Ectodermal cell (in vitro differentiated cells): ENCODE measurements around the gene RXRA.

ENCODE experiments used
- H3K27ac ChIP-seq: 2 replicates; pipeline ENCODE4 v1.7.0; 2013; ENCODE audit warnings: mild to moderate bottlenecking, low read depth, low read length; ENCODE audit not compliant: insufficient read depth, poor library complexity, severe bottlenecking
- H3K27me3 ChIP-seq: 2 replicates; pipeline ENCODE4 v1.7.0; 2013; ENCODE audit warnings: mild to moderate bottlenecking, low read length; ENCODE audit not compliant: insufficient read depth, control insufficient read depth, poor library complexity, severe bottlenecking
- H3K36me3 ChIP-seq: one replicate; pipeline ENCODE4 v1.7.0; 2013; ENCODE audit warnings: low read length; ENCODE audit not compliant: control insufficient read depth, insufficient read depth
- H3K4me1 ChIP-seq: one replicate; pipeline ENCODE4 v1.7.0; 2013; ENCODE audit warnings: low read length; ENCODE audit not compliant: control insufficient read depth, insufficient read depth
- H3K4me3 ChIP-seq: 2 replicates; pipeline ENCODE4 v1.7.0; 2013; ENCODE audit warnings: low read depth, low read length, control low read depth; ENCODE audit not compliant: insufficient read depth
- H3K9me3 ChIP-seq: 2 replicates; pipeline ENCODE4 v1.7.0; 2013; ENCODE audit warnings: mild to moderate bottlenecking, low read length, moderate library complexity; ENCODE audit not compliant: control insufficient read depth
- WGBS, 2 experiments: methylation state at CpG; one replicate each; pipeline ENCODE4 v1.1.7; 2013; ENCODE audit warnings: missing lambda C conversion rate in 2 of 2; 5-methylcytosine and 5-hydroxymethylcytosine counted together

The RXRA gene

GRCh38 chr9:134353539-134353938 is 27.3 kb downstream of the RXRA start:
- 93 to 95% methylated on average over 12 of the region's 12 CpGs for WGBS, 2 experiments
- H3K4me3 ChIP-seq: no peak overlapping the region
- H3K4me1 ChIP-seq: peaks cover 31% of the 10 kb centered on the region
- no peaks in the 10 kb centered on the region for H3K27me3 ChIP-seq
- H3K9me3 ChIP-seq: no peaks in the 10 kb centered on the region
- no peak overlapping the region for H3K27ac ChIP-seq
- no peaks in the 10 kb centered on the region for H3K36me3 ChIP-seq

DNA sequence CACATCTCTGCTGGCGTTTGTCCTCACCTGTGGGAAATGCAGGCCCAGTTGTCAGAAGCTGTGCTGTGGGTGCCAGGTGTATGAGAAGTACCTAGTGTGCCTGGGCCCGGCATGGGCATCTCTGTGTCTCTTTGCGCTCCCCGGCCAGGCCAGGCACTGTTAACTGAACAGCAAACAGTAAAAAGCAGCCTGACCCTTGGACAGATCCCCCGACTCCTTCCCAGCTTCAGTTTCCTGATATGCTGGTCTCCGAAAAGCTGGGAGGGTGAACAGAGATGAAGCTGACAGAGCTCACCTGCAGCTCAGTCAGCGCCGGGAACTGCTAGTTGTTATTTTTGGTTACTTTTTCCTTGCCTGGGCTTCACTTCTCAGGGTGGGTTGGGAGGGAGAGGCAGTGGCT is 28.9 kb downstream of the RXRA start:
- H3K36me3 ChIP-seq: no peaks in the 10 kb centered on the region
- no peak overlapping the region for H3K4me3 ChIP-seq
- H3K27me3 ChIP-seq: no peaks in the 10 kb centered on the region
- H3K27ac ChIP-seq: no peak overlapping the region
- H3K9me3 ChIP-seq: no peaks in the 10 kb centered on the region
- peaks cover 20% of the 10 kb centered on the region for H3K4me1 ChIP-seq
- WGBS, 2 experiments: 89 to 91% methylated on average over 8 of the region's 8 CpGs

GRCh38 chr9:134355561-134356279 is 29.5 kb downstream of the RXRA start:
- Histone ChIP-seq H3K27ac (no peak overlapping the region), H3K36me3 (no peaks in the 10 kb centered on the region), H3K9me3 (no peaks in the 10 kb centered on the region), H3K4me3 (no peak overlapping the region), H3K27me3 (no peaks in the 10 kb centered on the region), H3K4me1 (peaks cover 15% of the 10 kb centered on the region)
- 77% methylated on average over 15 of the region's 15 CpGs for WGBS, 2 experiments

GRCh38 chr9:134356496-134357470 is 30.5 kb downstream of the RXRA start:
- 93 to 95% methylated on average over 29 of the region's 29 CpGs for WGBS, 2 experiments
- H3K36me3 ChIP-seq: no peaks in the 10 kb centered on the region
- H3K27ac ChIP-seq: no peak overlapping the region
- H3K4me3 ChIP-seq: no peak overlapping the region
- H3K9me3 ChIP-seq: no peaks in the 10 kb centered on the region
- peaks cover 13% of the 10 kb centered on the region for H3K4me1 ChIP-seq
- H3K27me3 ChIP-seq: no peaks in the 10 kb centered on the region

- WGBS, 2 experiments: 93% methylated on average over 9 of the region's 9 CpGs
- no peaks in the 10 kb centered on the region for H3K36me3 ChIP-seq
- no peak overlapping the region for H3K27ac ChIP-seq
- H3K4me3 ChIP-seq: no peak overlapping the region
- H3K9me3 ChIP-seq: no peaks in the 10 kb centered on the region
- H3K27me3 ChIP-seq: no peaks in the 10 kb centered on the region
- H3K4me1 ChIP-seq: peaks cover 13% of the 10 kb centered on the region
Observed at GRCh38 chr9:134357631-134358025, 31.4 kb downstream of the RXRA start.

GRCh38 chr9:134358026-134358661 is 31.9 kb downstream of the RXRA start:
- Histone ChIP-seq H3K4me3 (no peak overlapping the region), H3K36me3 (no peaks in the 10 kb centered on the region), H3K4me1 (peaks cover 13% of the 10 kb centered on the region), H3K27me3 (no peaks in the 10 kb centered on the region), H3K27ac (no peak overlapping the region), H3K9me3 (no peaks in the 10 kb centered on the region)
- WGBS, 2 experiments: 95 to 96% methylated on average over 16 of the region's 16 CpGs

DNA sequence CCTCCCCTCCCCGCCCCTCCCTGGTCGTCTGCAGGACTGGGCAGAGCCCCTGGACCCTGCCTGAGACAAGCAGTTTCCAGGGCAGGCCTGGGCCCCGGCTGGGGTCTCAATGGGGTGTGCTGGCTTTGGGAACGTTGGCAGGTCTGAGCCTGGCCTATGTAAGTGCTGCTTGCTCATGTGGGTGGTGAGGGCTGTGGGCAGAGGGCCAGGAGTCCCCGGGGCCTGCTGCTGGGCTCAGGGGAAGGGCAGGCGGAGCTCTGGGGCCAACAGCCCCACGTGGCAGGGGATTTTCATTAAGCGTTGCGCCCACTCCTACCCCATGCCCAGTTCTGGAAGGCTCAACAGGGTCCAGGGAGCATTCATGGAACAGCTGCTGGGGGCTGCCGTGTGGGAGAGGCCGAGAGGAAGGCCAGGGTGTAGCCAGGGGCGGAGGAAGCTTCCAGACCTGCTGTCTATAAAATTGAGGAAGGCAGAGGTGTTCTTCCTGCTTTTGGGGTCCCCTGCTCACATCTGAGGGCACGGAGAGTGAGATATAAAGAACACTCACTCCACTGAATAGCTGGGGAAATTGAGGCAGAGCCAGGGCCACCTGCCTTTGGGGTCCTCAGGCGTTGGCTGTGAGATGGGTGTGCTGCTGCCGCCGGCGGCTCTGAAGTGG is 32.5 kb downstream of the RXRA start:
- peaks cover 10% of the 10 kb centered on the region for H3K4me1 ChIP-seq
- H3K27me3 ChIP-seq: no peaks in the 10 kb centered on the region
- WGBS, 2 experiments: 88 to 89% methylated on average over 17 of the region's 17 CpGs
- H3K9me3 ChIP-seq: no peaks in the 10 kb centered on the region
- H3K36me3 ChIP-seq: no peaks in the 10 kb centered on the region
- no peak overlapping the region for H3K27ac ChIP-seq
- no peak overlapping the region for H3K4me3 ChIP-seq

DNA sequence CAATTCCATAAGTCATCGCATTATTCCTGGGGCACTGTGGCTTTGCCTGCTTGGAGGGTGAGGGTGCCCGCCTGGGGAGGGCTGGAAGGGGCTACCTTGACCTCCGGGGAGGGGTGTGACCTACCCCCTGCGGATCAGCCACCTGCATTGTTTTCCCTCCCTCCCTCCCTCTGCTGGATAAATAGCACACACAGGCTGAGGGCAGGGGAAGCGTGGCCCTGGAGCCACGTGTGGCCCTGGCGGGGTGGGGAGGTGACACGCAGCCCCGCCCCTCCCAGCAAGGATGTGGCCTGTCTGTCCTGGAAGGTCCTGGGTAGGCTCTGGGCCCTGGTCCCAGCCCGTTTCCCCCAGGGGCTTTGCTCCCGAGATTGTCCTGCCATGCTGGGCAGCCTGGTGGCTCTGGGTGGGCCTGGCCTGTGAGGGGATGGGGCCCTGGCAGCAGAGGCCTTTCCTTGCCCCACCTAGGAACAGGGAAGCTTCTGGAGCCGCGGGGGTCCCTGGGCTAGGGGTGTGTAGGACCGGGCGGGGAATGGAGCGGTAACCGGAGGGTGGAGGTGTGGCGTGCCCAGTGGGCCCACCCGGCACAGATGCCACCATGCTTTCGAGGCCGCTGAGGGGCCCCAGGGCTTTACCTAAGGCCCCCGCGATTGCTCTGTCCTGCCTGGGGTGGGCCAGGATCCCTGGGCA is 33.4 kb downstream of the RXRA start:
- H3K4me3 ChIP-seq: no peak overlapping the region
- H3K9me3 ChIP-seq: no peaks in the 10 kb centered on the region
- no peaks in the 10 kb centered on the region for H3K27me3 ChIP-seq
- peaks cover 10% of the 10 kb centered on the region for H3K4me1 ChIP-seq
- H3K36me3 ChIP-seq: no peaks in the 10 kb centered on the region
- 89 to 90% methylated on average over 23 of the region's 23 CpGs for WGBS, 2 experiments
- H3K27ac ChIP-seq: no peak overlapping the region

- no peak overlapping the region for H3K4me3 ChIP-seq
- no peaks in the 10 kb centered on the region for H3K27me3 ChIP-seq
- no peaks in the 10 kb centered on the region for H3K36me3 ChIP-seq
- H3K27ac ChIP-seq: no peak overlapping the region
- peaks cover 10% of the 10 kb centered on the region for H3K4me1 ChIP-seq
- H3K9me3 ChIP-seq: no peaks in the 10 kb centered on the region
- 95 to 97% methylated on average over 30 of the region's 30 CpGs for WGBS, 2 experiments
Observed at GRCh38 chr9:134360180-134360759, 34.0 kb downstream of the RXRA start.
